Subcutaneous abdominal adipose tissue (tissue), 5 donors: ENCODE results near the gene PRKCI.

ENCODE experiments used
- H3K27ac ChIP-seq: one replicate; pipeline ENCODE4 v1.7.0; 2013; ENCODE audit warnings: low read depth, mild to moderate bottlenecking, inconsistent platforms, low read length, moderate library complexity
- H3K27me3 ChIP-seq, 5 donors: one replicate each; pipeline ENCODE4 v1.7.0; 2013; ENCODE audit warnings: low read length in 5 of 5, inconsistent platforms in 1 of 5; ENCODE audit not compliant: control insufficient read depth in 5 of 5, insufficient read depth in 4 of 5
- H3K36me3 ChIP-seq, 5 donors: one replicate each; pipeline ENCODE4 v1.7.0; 2013; ENCODE audit warnings: low read length in 5 of 5; ENCODE audit not compliant: control insufficient read depth in 5 of 5, insufficient read depth in 5 of 5
- H3K4me1 ChIP-seq, 5 donors: one replicate each; pipeline ENCODE4 v1.7.0; 2013; ENCODE audit warnings: low read length in 5 of 5, mild to moderate bottlenecking in 3 of 5, moderate library complexity in 1 of 5; ENCODE audit not compliant: control insufficient read depth in 5 of 5, insufficient read depth in 5 of 5
- H3K4me3 ChIP-seq, 5 donors: one replicate each; pipeline ENCODE4 v1.7.0; 2013; ENCODE audit warnings: low read length in 5 of 5, low read depth in 1 of 5
- H3K9ac ChIP-seq, 5 donors: one replicate each; pipeline ENCODE4 v1.7.0; 2013; ENCODE audit warnings: low read length in 5 of 5, mild to moderate bottlenecking in 4 of 5, moderate library complexity in 3 of 5
- H3K9me3 ChIP-seq, 5 donors: one replicate each; pipeline ENCODE4 v1.7.0; 2013; ENCODE audit warnings: low read length in 5 of 5; ENCODE audit not compliant: control insufficient read depth in 5 of 5
- donor health status: healthy.
- donor health status: healthy.
- donor health status: healthy.
- donor health status: healthy.
- donor health status: healthy.

The PRKCI gene

DNA sequence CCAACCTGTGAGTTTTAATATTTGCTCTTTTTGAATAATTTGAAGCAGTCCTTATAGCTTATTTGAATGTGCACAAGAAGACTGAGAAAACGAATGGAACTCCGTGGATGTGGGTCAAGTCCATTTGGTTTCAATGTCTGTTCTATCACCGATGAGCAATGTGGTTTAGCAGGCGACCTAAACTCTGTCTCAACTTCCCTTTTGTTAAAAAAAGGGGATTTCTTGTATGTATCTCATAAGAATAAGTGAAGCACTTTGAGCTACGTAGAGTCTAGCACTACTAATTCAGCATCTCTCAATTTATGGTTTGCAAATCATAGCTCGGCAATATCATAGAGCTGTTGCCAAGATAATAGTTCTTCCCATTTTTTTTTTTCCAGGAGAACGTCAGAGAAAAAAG, 130.7 kb downstream of the PRKCI start:
- Histone ChIP-seq H3K9ac (no peak overlapping the region), H3K9me3 (no peaks in the 10 kb centered on the region), H3K4me3 (no peak overlapping the region), H3K27me3 (no peaks in the 10 kb centered on the region), H3K36me3 (no peaks in the 10 kb centered on the region), H3K27ac (no peak overlapping the region), H3K4me1 (peaks cover 0 to 14% (median 12%) of the 10 kb centered on the region in 5 donors)

DNA sequence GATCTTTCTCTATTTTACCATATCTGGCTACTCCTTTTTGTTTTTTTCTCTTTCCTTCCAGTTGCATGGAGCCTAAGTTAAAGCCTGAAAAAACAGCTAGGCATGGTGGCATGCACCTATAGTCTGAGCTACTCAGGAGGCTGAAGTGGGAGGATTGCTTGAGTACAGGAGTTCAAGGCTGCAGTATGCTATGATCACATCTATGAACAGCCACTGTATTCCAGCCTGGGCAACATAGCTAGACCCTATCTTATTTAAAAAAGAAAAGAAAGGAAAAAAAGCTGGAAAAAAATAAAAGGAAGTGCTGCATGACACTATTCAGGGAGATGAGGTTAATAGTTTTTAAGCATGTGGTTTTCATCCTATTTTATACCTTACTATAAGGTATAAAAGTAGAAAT, 131.3 kb downstream of the PRKCI start:
- Histone ChIP-seq H3K27me3 (no peaks in the 10 kb centered on the region), H3K27ac (no peak overlapping the region), H3K9me3 (no peaks in the 10 kb centered on the region), H3K4me1 (peaks cover 0 to 20% (median 15%) of the 10 kb centered on the region in 5 donors), H3K36me3 (no peaks in the 10 kb centered on the region), H3K4me3 (no peak overlapping the region), H3K9ac (no peak overlapping the region)

DNA sequence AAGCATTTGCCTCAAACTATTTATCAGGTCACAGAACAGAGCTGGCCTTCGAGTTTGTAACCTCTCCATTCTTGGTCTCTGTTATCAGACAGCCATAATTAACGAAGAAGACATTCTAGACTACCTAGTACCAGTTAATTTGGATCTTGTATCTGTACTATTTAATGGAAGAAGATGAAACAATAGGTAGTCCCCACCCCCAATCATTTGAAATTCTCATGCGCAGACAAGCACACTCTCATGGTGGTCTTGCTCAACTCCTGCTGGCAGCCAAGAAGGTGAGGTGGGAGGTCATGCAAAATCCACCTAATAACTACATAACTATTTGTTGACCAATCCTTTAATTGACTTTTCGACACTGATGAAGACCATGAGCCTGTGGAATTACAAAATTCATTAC, 132.5 kb downstream of the PRKCI start:
- Histone ChIP-seq H3K9ac (no peak overlapping the region), H3K4me3 (no peak overlapping the region), H3K4me1 (peaks cover 0 to 32% (median 22%) of the 10 kb centered on the region in 5 donors), H3K36me3 (no peaks in the 10 kb centered on the region), H3K27me3 (no peaks in the 10 kb centered on the region), H3K9me3 (no peaks in the 10 kb centered on the region), H3K27ac (no peak overlapping the region)
